ENCODE results near the gene PTPRM.

DNA sequence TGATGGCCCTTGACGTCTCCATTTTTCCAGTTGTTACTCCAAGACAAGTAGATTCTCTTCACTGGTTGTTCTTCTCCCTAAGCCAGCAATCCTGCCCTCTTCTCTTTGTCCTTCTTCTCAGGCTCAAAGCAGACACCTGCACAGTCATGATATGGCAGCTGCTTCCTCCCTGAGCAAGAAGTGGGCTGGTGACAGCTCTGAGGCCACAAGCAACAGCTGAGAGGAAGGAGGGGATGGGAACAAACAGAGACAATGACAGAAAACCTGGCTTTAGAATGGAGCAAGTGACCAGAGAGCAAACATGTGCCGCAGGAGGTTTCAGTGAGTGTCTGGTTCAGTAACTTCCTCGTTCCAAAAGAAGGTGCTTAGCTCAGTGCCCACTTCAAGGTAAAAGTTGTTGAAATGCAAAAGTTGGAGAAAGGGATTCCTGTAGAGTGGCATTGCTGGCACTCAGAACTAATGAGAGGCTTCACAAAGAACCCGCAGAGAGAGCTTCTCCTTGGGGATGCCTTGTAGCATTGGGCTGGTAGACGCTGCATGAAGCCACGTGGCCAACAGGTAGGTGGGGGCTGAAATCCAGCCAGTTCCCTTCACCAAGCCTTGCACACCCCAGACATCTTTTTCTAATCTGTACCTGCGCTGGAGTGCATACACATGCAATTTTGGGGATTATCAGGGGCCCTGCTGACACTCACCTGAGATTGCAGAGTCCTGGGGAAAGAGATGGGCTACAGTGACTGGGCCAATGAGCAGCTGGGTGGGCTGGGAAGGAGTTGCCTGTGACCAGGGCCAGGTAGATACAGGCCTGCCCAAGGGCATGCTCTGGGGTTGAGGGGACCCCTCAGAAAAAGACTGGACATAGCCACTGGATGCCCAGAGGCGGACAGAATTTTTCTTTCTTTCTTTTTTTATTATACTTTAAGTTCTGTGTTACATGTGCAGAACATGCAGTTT, 888.8 kb downstream of the PTPRM start:
- no peak for TF ChIP-seq CTCF (IDR thresholded peaks at IDR 0.05 in 2 of 3, conservative IDR thresholded peaks at IDR 0.05 in 1 of 3; ENCODE audit: borderline replicate concordance in 1 of 3, insufficient read depth in 1 of 3, low read depth in 2 of 3, low read length in 2 of 3)
- no peak for TF ChIP-seq TCF7L2 (IDR thresholded peaks at IDR 0.05; ENCODE audit: borderline replicate concordance, extremely low read depth, insufficient read depth, insufficient read length)
- no peak for TF ChIP-seq POLR2A (IDR thresholded peaks at IDR 0.05; ENCODE audit: borderline replicate concordance, extremely low read depth, insufficient read depth, insufficient read length)
- TF ChIP-seq ZFX (IDR thresholded peaks at IDR 0.05) = no peak
- TF ChIP-seq EZH2 (IDR thresholded peaks at IDR 0.05) = no peak
- no peak for TF ChIP-seq POLR2AphosphoS5 (IDR thresholded peaks at IDR 0.05; ENCODE audit: low read depth, low read length)
- no peak for TF ChIP-seq ZNF274 (IDR thresholded peaks at IDR 0.05; ENCODE audit: low read depth, low read length)
- TF ChIP-seq REST (IDR thresholded peaks at IDR 0.05; ENCODE audit: low read depth) = no peak

All from HCT116 (cell line).